A673 (cell line): ENCODE results near the gene LIMK1. TPM values are rescaled to one million over a fixed set of nuclear protein-coding genes. Genes with fewer than 3 reads are reported as not detected.

Source experiments
- Bru-seq: library from RNA; stranded (reverse); fragments of 400-500 nt; gene quantifications from one replicate; lab custom pipeline; 2021; lab: Mats Ljungman, UMichigan
- BruChase-seq, 2 experiments: library from RNA; stranded (reverse); fragments of 400-500 nt; gene quantifications; one replicate each; lab custom pipeline; 2021; lab: Mats Ljungman, UMichigan
- BruUV-seq: library from RNA; stranded (reverse); fragments of 400-500 nt; replicated peaks from 2 replicates; lab custom pipeline; 2021; lab: Mats Ljungman, UMichigan
- CTCF ChIA-PET: fragments of 300-600 bp; sonication (Branson Sonifier 250); formaldehyde crosslinking; loops from one replicate; lab custom pipeline; 2022; ENCODE audit warnings: antibody characterized with exemption; lab: Charles Lee
- POLR2A ChIA-PET: fragments of 300-600 bp; sonication (Branson Sonifier 250); formaldehyde crosslinking; loops from one replicate; lab custom pipeline; 2022; ENCODE audit warnings: antibody characterized with exemption; ENCODE audit not compliant: low non-redundant PET; lab: Charles Lee
- DNase-seq: peaks from one replicate; pipeline ENCODE4 v3.0.0-alpha.2; 2015; ENCODE audit warnings: low spot score
- H3K27ac ChIP-seq: fragments of 200-600 bp; sonication (generic); 2 replicates; pipeline ENCODE4 v1.5.1; 2016; ENCODE audit warnings: mixed run types, low read depth, mild to moderate bottlenecking, mixed read lengths, antibody characterized with exemption, low read length; ENCODE audit not compliant: poor library complexity, severe bottlenecking
- H3K27me3 ChIP-seq: fragments of 200-600 bp; sonication (generic); replicated peaks from 2 replicates; pipeline ENCODE4 v1.6.1; 2017; ENCODE audit warnings: mixed run types, low read depth, mild to moderate bottlenecking, mixed read lengths, antibody characterized with exemption, low read length; ENCODE audit not compliant: insufficient read depth, poor library complexity
- H3K36me3 ChIP-seq: fragments of 200-600 bp; sonication (generic); 2 replicates; pipeline ENCODE4 v1.6.1; 2016; ENCODE audit warnings: mixed run types, mild to moderate bottlenecking, mixed read lengths, antibody characterized with exemption, low read length; ENCODE audit not compliant: insufficient read depth, poor library complexity, severe bottlenecking
- H3K4me1 ChIP-seq: fragments of 200-600 bp; sonication (generic); 2 replicates; pipeline ENCODE4 v1.6.1; 2017; ENCODE audit warnings: mixed run types, mild to moderate bottlenecking, mixed read lengths, antibody characterized with exemption, low read length; ENCODE audit not compliant: insufficient read depth, poor library complexity, severe bottlenecking
- H3K4me3 ChIP-seq: fragments of 200-600 bp; sonication (generic); 2 replicates; pipeline ENCODE4 v1.5.1; 2016; ENCODE audit warnings: low read depth, mixed run types, mild to moderate bottlenecking, mixed read lengths, low read length; ENCODE audit not compliant: poor library complexity, severe bottlenecking
- H3K9me3 ChIP-seq: fragments of 200-600 bp; sonication (generic); 2 replicates; pipeline ENCODE4 v1.6.1; 2016; ENCODE audit warnings: mixed run types, low read depth, mild to moderate bottlenecking, mixed read lengths, antibody characterized with exemption, low read length; ENCODE audit not compliant: poor library complexity, severe bottlenecking
- CTCF ChIP-seq: fragments of 300-800, 200-600 bp; sonication (generic); conservative IDR thresholded peaks from 2 replicates; pipeline ENCODE4 v1.5.1; 2017; ENCODE audit warnings: low read depth, mild to moderate bottlenecking, antibody characterized with exemption, low read length, moderate library complexity, mixed read lengths
- EZH2 ChIP-seq: fragments of 200-600 bp; sonication (generic); IDR thresholded peaks from 2 replicates; pipeline ENCODE4 v1.6.1; 2017; ENCODE audit warnings: borderline replicate concordance, low read depth, mild to moderate bottlenecking, mixed read lengths, antibody characterized with exemption, low read length; ENCODE audit not compliant: poor library complexity, severe bottlenecking
- intact Hi-C: fragments of 100-400 bp; cut with micrococcal nuclease; formaldehyde crosslinking; loops from one replicate; pipeline ENCODE4 v1.10.0; 2022; ENCODE audit not compliant: unreplicated experiment
- long read RNA-seq: library from polyadenylated mRNA; stranded (forward); transcript quantifications from one replicate; pipeline ENCODE4 v2.0.0, GENCODE V29; 2022
- total RNA-seq: library from RNA; stranded (reverse); gene quantifications from 2 replicates; pipeline ENCODE4 v1.2.3, GENCODE V29; 2021

Gene LIMK1
- total RNA-seq (59.3 and 60.2 TPM in 2 replicates), Bru-seq, nascent RNA (percentile 56 among the genes with signal in this experiment), BruChase-seq, experiment 1, labeled RNA remaining after a 2-hour chase (percentile 59 among the genes with signal in this experiment), BruChase-seq, experiment 2, labeled RNA remaining after a 6-hour chase (percentile 70 among the genes with signal in this experiment)
- long read RNA-seq, partial matches to known transcripts, result 1 of 8 reads
- long read RNA-seq, other reads (novel, unspliced or antisense), result 6 of 8 reads

DNA sequence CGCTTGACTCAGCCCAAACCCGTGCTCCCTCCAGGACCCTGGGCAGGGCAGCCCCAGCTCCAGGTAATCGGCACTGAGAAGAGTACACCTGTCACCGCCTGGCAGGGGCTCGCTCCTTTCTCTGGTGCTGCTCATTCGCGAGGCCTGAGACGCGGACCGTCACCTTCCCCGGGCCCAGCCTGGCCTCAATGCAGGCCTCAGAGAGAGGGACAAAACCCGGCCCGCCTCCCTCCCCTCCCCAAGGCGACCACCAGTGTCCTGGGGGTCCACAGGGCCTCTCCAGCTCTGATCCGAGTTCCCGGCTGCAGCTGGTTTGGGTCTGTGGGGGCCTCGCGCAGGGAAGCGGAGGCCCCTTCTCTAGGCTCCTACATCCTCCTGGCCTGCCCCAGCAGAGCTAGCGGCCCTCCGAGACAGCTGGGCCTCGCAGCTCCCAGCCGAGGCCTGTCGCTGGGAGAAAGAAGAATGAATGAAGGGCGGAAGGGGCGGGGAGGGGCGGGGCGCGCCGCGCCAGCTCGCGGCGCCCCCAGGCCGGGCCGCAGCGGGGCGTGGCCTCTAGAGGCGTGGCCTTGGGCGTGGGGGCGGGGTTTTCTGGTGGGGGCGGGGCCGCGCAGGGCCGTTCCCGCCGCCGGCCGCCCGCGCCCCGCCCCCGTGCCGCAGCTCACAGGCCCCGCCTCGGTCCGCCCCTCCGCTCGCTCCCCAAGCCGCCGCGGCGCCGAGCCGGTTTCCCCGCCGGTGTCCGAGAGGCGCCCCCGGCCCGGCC is at the start of gene LIMK1:
TSS of gene LIMK1 (plus strand) at position 688 of the 760 bp plus-strand sequence. CDS start 187 bp downstream, outside the sequence.
- CTCF ChIA-PET, result interaction anchor here (0.6 to 1.0 kb wide), 3 partner anchors 16 to 1347 kb away, joined by 3 to 6 read pairs (median 3); no protein-coding TSS in a partner anchor
- intact Hi-C loops, result no loop called here
- Histone ChIP-seq H3K36me3 (peaks cover 12% of the 10 kb centered on the region), H3K27me3 (no peaks in the 10 kb centered on the region), H3K4me1 (peaks cover 27% of the 10 kb centered on the region), H3K9me3 (no peaks in the 10 kb centered on the region), H3K4me3 (peak within 1 kb of the TSS; percentile 88), H3K27ac (peak within 1 kb of the TSS; percentile 81)
- TF ChIP-seq EZH2, result no peak
- no peak for TF ChIP-seq CTCF
- peak; percentile 92 for DNase-seq
- BruUV-seq, result TSS peak; percentile 86
- POLR2A ChIA-PET, result interaction anchor here (0.6 to 0.7 kb wide), 2 partner anchors 73 to 396 kb away, joined by 3 read pairs; no protein-coding TSS in a partner anchor

DNA sequence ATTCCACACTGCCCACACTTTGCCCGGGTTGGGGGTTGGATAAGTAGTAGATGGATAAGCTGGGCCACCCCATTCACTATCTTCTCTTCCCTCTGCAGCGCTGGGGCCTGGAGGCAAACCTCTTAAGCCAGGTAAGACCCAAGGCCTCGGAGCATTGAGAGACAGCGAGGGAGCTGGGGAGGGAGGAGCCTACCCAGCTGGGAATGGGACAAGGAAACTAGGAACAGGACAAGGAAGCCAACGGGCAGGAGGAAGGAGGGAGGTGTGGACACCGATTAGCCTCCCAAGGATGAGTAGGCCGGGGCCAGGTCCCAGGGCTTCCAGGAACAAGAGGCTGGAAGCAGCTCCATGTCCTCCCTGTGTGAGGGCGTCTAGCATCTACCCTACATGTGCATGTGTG is 46.0 kb upstream of the LIMK1 start:
- no peak for TF ChIP-seq CTCF

DNA sequence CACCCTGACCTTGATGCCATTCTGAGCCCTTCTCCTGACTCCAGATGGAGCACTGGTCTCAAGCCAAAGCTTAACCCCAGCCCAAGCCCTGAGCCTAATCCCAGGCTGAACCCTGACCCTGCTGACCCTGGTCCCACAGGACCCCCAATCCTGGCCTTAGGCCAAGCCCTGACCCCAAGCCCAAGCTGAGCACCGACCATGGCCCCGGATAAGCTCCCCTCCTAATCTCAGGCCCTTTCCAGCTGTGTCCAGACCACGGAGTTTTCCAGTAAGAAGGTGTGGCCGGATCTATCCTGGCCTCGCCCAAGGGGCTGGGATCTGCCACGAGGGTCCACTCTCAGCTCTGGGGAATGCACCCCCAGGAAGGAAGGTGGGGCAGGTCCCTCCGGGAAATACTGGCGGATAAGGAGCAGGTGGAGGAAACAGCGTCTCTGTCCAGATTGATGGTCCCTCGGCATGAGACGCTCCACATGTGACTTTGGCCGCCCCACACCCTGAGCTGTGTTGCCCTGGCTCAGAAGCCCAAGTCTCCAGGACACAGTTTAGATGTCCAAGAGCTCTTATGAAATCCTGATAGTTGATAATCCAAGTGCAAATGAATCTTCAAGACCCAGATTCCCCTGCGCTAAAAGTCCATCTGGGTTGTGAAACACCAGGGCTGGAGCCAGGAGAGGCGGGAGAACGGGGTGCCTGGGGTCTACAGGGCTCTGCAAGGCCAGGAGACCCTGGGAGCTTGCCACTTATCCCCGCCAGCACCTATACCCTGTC is 45.2 kb upstream of the LIMK1 start:
- ChIA-PET POLR2A (no interaction called here), CTCF (interaction anchor here (0.5 to 0.6 kb wide), 2 partner anchors 11 to 87 kb away, joined by 3 to 6 read pairs; no protein-coding TSS in a partner anchor)
- H3K4me1 ChIP-seq, result peaks cover 38% of the 10 kb centered on the region
- intact Hi-C loops, result no loop called here
- H3K27me3 ChIP-seq, result no peaks in the 10 kb centered on the region
- DNase-seq, result peak; percentile 1
- no peaks in the 10 kb centered on the region for H3K9me3 ChIP-seq
- H3K27ac ChIP-seq, result peak overlapping the region; percentile 58
- no TSS peak for BruUV-seq
- H3K36me3 ChIP-seq, result peaks cover 6% of the 10 kb centered on the region
- no peak for TF ChIP-seq EZH2
- TF ChIP-seq CTCF, result no peak
- no peak overlapping the region for H3K4me3 ChIP-seq

More for the DNA sequence above, 46.0 kb upstream of the LIMK1 start:
- Histone ChIP-seq H3K36me3 (peaks cover 6% of the 10 kb centered on the region), H3K27ac (peak overlapping the region; percentile 58), H3K4me1 (peaks cover 38% of the 10 kb centered on the region), H3K27me3 (no peaks in the 10 kb centered on the region), H3K4me3 (no peak overlapping the region), H3K9me3 (no peaks in the 10 kb centered on the region)
- ChIA-PET CTCF (no interaction called here), POLR2A (no interaction called here)
- intact Hi-C loops, result no loop called here
- no peak for DNase-seq
- BruUV-seq, result no TSS peak
